HG03432 (cell line): ENCODE results near the gene AOC2.

Experiments used
- ATAC-seq: cut with Tn5 transposase; IDR thresholded peaks from one replicate; pipeline ENCODE4 v1.9.1; 2021; ENCODE audit warnings: mild to moderate bottlenecking, moderate library complexity; ENCODE audit not compliant: unreplicated experiment

Gene AOC2

GRCh38 chr17:42844271-42844670 is at the start of gene AOC2:
TSS of gene AOC2 (plus strand) at chr17:42844580. CDS start at chr17:42844627, 47 bp downstream.
- ATAC-seq: no peak

DNA sequence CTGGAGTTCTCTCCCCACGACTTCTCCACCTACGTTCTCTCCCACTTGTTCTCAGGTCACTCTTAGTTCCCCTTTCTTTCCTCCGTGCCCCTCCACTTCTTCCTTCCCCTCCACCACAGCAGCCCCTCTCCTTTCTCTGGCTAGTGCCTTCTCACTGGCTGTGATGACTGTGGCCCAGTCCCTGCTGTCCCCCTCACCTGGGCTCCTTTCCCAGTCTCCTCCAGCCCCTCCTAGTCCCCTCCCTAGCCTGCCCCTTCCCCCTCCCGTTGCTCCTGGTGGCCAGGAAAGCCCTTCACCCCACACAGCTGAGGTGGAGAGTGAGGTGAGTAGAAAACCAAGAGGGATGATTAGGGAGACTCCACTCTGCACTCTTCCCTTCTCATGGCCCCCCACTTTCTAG is 49.3 kb upstream of the AOC2 start:
- no peak for ATAC-seq

DNA sequence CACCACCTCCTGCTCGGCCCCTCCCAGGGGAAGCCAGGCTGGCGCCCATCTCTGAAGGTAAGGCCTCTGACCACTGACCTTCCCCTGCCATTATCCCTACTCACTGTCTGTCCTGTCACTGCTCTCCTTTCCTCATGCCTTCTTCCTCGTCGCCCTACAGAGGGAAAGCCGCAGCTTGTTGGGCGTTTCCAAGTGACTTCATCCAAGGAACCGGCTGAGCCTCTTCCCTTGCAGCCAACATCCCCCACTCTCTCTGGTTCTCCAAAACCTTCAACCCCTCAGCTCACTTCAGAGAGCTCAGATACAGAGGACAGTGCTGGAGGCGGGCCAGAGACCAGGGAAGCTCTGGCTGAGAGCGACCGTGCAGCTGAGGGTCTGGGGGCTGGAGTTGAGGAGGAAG is 48.9 kb upstream of the AOC2 start:
- ATAC-seq: no peak

DNA sequence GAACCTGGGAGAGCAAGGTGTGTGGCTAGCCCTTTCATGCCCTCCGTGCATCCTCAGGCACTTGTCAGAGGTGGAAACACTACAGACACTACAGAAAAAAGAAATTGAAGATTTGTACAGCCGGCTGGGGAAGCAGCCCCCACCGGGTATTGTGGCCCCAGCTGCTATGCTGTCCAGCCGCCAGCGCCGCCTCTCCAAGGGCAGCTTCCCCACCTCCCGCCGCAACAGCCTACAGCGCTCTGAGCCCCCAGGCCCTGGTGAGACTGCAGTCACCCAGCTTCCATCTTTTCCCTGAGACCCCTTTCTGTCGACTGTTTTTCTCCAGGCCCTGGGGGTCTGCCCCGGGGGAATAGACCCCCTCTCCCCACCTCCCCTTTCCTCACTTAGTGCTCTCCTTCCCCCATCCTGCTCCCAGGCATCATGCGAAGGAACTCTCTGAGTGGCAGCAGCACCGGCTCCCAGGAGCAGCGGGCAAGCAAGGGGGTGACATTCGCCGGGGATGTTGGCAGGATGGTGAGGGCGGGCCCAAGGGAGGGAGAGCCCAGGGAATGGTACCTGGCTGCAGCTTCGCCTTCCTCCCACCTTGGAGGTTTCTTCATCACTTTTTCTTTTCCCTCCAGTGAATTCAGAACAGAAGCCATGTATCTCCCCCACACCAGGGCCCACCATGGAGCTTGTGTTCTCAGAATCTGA is 48.2 kb upstream of the AOC2 start:
- no peak for ATAC-seq

- ATAC-seq: no peak
Observed at GRCh38 chr17:42797067-42798007, 47.0 kb upstream of the AOC2 start.

DNA sequence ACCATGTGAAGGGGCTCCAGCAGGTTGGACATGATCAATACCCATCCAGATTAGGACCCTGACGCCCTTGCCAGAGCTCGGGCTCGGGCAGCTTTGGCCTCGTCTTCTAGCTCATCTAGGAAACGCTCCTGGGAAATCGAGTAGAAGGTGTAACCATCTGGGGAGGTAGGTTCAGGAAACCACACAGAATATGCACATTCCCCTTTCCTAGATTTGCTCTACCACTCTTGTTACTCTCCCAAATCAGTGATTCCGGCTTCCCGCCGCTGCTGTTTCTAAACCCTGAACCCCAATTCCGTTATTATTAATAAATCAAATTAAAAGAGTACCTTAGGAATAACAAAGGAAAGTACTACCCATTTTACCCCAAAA is 46.4 kb upstream of the AOC2 start:
- no peak for ATAC-seq

DNA sequence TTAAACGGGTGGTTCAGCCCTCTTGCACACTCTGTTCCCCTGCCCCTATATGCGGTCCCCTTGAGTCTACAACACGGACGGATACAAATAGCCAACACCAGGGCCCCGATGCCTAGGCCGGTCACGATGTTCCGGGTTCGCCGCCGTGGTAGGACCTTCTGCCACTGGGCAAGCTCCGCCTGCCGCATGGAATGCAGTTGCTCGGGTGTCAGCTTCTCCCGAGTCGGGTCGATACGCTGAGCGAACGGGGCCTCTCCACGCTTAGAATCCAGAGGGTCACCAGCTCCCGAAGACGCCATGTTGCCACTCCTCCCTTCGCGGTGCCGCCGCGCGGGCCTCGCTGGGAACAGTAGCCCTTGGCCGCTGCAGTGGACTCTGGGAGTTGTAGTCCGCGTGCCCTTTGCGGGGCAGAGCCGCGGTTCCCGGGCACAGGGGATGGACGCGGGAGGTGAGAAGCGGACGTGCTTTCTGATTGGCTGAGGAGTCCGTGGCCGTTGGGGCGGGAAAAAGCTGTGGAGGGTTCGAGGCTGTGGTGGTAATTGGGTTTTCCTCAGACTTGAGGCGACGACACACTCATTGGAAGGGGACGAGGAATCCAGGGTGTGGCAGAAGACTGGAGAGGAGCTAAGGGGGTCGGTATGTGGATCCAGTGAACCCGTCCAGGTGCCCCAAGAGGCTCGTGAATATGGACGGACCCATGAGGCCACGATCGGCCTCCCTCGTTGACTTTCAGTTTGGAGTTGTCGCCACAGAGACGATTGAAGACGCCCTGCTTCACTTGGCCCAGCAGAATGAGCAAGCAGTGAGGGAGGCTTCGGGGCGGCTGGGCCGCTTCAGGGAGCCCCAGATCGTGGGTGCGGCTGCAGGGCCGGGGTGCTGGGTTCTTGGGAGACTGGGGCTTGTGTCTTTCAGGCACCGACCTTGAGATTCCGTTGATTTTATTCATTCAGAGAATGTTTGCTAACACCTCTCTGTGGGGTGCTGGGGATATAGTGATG is 45.7 kb upstream of the AOC2 start, which contains the start of the genes CNTD1 and COA3:
Gene CNTD1, plus strand, starts transcription at position 479 of the 998 bp plus-strand sequence. Its CDS starts 207 bp downstream, at position 686.
Gene COA3, minus strand, starts transcription at position 322 of the 998 bp plus-strand sequence. Its CDS starts 23 bp downstream, at position 299.
- peak; percentile 77 for ATAC-seq

- ATAC-seq: no peak
Observed at GRCh38 chr17:42803074-42803883, 41.1 kb upstream of the AOC2 start.

DNA sequence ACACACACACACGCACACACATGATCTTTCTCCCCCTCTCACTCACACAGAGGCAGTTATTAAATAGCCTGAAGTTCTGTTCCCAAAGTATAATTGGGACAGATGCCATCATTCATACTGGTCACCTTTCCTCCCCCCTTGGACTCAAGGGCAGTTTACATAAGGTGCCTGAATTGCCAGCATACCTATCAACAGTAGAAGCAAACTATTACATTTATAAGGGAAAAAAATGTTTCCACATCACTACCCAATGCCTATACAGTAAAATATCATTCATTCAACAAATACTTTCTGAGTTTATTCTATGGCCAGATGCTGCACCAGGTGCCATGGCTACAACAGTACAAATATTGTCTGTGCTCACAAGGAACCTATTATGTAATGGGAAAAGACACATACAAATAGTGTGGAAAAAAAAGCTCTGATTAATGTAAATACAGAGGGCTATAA is 39.4 kb upstream of the AOC2 start:
- ATAC-seq: no peak

GRCh38 chr17:42806249-42806648 is 38.1 kb upstream of the AOC2 start:
- no peak for ATAC-seq

- no peak for ATAC-seq
Observed at GRCh38 chr17:42809250-42809649, 35.1 kb upstream of the AOC2 start.

- no peak for ATAC-seq
Observed at GRCh38 chr17:42814633-42815399, 29.6 kb upstream of the AOC2 start.

DNA sequence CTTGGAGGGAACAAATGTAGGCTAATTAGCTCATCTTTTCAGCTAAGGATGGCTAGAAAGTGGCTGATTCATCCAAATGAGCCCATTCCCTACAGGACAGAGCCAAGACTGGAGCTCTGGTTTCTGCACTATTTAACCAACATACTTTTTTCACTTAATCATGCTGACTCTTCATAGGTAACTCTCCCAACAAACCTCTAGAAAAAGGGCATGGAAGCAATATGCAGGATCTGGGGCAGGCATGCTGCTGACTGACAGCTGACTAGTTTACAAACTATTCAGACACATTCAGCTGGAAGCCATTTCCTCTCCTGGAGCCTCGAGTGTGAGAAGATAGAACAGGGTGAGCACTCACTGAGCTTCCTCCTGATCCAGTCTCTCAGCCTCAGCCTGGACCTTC is 26.5 kb upstream of the AOC2 start:
- no peak for ATAC-seq

DNA sequence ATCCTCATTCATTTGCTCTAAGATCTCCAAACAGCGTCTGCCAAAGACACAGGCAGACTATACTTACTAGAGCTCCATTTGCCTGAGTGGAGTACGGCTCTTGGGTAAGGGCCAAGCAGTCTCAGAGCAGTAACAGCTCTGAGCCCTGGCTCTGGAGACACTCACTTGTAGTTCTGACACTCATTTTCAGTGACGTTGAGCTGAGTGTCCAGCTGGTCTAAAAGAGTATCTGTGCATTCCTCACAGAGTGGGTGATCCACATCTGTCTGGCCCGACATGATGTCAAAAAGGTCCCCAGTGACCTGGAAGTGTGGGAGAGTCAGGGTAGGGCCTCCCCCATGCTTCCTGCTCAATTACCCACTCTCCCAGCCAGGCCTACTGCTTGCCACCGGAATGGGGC is 26.0 kb upstream of the AOC2 start:
- ATAC-seq: no peak

GRCh38 chr17:42819939-42820535 is 24.3 kb upstream of the AOC2 start:
- ATAC-seq: no peak

DNA sequence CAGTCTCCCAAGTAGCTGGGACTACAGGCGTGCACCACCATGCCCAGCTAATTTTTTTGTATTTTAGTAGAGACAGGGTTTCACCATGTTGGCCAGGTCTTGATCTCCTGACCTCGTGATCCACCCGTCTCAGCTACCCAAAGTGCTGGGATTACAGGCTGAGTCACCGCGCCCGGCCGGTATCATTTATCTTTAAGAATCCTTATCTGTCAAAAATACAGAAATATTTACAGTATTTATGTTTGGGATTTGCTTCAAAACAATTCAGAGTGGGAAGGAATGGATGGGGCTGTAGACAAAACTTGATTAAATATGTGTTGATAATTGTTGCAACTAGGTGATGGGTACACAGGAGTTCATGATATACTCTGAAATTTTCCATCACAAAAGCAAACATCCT is 23.2 kb upstream of the AOC2 start:
- ATAC-seq: no peak

DNA sequence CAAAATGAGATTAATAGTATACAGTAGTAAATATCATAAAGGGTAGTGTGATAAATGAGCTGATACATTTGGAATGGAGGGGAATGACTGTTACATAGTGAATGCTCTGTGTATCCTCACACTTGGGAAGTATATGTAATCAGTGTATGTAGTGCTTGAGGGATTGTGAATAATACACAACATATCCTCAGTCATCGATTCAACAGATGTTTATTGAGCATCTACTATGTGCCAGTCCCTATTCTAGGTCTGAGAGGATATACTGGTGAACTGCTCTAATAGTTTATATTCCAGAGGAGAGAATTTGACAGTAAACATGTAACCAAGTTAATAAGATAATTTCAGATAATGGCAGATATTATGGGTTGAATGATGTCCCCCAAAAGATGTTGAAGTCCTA is 16.9 kb upstream of the AOC2 start:
- no peak for ATAC-seq

- no peak for ATAC-seq
Observed at GRCh38 chr17:42830971-42831370, 13.4 kb upstream of the AOC2 start.
